GM21423 (cell line): Measurements from ENCODE around the gene ANAPC7.
A peak's percentile ranks its signal among the peaks of the same experiment; 100 is the strongest.
"Not testable (repeated sequence)": the region's sequence is repeated elsewhere in the genome, so short reads cannot be mapped to it uniquely, and the experiment has no call there.

ENCODE experiments used
- ATAC-seq: cut with Tn5 transposase; IDR thresholded peaks from one replicate; pipeline ENCODE4 v1.9.1; 2021; ENCODE audit warnings: mild to moderate bottlenecking, moderate library complexity; ENCODE audit not compliant: unreplicated experiment

The ANAPC7 gene, protein sequence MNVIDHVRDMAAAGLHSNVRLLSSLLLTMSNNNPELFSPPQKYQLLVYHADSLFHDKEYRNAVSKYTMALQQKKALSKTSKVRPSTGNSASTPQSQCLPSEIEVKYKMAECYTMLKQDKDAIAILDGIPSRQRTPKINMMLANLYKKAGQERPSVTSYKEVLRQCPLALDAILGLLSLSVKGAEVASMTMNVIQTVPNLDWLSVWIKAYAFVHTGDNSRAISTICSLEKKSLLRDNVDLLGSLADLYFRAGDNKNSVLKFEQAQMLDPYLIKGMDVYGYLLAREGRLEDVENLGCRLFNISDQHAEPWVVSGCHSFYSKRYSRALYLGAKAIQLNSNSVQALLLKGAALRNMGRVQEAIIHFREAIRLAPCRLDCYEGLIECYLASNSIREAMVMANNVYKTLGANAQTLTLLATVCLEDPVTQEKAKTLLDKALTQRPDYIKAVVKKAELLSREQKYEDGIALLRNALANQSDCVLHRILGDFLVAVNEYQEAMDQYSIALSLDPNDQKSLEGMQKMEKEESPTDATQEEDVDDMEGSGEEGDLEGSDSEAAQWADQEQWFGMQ

GRCh38 chr12:110403146-110403975 is at the start of gene ANAPC7:
Gene ANAPC7, minus strand, starts transcription at chr12:110403708. Its CDS starts 81 bp downstream, at chr12:110403627.
- peak; percentile 74 for ATAC-seq

DNA sequence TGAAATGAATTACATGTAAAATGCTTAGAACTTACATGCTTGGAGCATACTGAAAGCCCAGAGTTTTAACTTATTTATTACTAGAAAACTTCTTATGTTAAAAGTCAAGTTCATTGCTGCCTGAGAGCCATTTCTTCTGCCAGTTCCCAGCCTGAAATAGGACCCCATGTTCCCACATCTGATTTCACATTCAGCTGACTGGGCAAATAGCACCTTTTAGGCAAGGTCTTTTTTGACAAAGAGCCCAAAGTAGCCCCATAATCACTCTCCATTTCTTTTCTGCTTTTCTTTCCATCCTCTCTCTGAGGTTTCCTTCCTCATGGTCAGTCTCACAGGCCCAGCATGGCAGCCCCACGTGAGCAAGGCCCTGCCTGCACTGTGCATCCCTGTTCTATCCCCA is 47.8 kb upstream of the ANAPC7 start:
- no peak for ATAC-seq

DNA sequence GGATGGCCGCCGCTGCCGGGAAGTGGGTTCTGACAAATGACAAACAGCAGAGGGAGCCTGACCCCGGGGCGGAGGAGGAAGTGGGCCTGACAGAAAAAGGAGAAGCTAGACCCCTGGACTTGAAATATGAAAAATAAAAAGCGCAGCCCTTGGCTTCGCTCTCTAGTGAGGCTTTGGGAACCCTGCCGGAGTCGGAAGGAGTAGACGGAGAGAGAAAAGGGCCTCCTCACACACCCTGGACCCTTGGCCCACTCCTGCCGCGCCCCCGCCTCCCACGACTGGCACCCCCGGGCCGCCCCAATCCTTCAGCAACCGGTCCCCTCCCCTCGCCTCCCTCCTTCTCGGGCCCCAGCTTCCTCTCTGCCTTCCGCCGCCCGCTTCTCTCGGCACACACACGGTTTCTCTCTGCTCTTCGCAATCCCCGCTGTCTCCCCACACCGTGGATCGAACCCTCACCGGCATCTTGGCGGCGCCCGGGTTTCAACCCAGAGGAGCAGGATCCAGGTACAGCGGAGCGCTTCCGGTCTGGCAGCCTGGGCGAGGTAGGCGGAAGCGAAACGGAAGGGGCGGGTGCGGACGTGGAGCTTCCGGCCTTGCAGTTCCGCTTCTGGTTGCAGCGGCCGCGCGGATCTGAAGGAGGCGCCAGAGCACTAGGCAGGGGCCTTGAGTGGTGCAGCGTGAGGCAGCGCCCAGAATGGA is 46.4 kb upstream of the ANAPC7 start, which contains the start of gene ARPC3:
TSS of gene ARPC3 (minus strand) at position 539 of the 699 bp plus-strand sequence. CDS start at position 462, 77 bp downstream.
- peak; percentile 94 for ATAC-seq

- no peak for ATAC-seq
Measured at GRCh38 chr12:110444455-110444854, 40.9 kb upstream of the ANAPC7 start.

- no peak for ATAC-seq
Measured at GRCh38 chr12:110436231-110436630, 32.7 kb upstream of the ANAPC7 start.

- ATAC-seq, result no peak
Measured at GRCh38 chr12:110431957-110432587, 28.6 kb upstream of the ANAPC7 start.

DNA sequence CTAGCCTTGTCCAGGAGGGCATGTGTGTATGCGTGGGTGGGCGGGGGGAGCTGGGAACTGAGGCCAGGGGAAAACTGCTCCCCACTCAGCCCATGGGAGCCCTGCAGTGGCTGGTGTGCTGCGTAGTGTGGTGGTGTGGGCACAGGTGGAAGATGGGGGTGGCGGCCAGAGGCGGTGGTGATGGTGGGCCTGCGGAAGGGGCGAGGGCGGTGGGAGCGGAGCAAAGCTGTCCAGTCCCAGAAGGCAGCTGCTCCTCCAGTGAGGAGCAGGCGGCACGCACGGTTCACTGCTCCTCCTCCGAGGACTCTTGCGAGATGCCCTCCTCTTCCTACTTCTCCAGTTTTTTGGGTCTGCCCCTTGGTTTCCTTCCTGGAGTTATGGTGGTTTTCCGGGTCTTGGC is 26.2 kb upstream of the ANAPC7 start:
- not testable (repeated sequence) for ATAC-seq

DNA sequence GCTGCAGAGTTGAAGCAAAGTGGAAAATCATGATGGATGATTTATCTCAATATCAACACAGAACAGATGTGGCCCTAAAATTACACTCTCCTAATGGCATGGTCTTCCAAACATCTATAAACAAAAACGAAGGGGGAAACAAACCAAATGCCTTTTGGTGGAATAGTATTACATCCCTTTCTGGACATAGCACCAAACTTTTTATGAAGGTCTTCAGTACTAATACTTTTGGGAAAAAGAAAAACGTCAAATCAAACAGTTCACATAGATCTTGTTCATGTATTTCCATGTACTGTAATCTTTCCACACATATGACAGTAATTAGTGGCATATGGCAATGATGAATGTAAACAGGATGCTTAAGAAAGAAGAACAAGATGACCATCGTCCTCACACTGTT is 22.9 kb upstream of the ANAPC7 start:
- ATAC-seq, result no peak

DNA sequence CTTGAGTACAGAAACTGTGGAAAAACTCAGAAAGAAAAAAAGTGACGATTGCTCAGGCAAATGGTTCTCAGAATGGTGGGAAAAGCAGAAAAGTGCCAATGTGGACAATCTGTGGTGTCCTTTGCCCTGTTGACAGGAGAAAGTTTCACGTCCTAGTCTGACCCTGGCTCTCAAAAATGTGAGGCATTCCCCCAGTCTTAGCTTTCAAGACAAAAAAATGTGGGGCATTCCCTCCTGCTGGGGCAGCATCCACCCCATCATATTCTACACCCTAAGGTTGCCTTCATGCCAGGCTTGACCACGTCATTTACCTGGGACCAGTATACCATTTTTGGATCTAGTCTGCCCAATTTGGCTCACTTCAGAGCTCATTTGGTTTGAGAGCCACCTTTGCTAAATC is 20.7 kb upstream of the ANAPC7 start:
- no peak for ATAC-seq

GRCh38 chr12:110421701-110422100 is 18.2 kb upstream of the ANAPC7 start:
- no peak for ATAC-seq

DNA sequence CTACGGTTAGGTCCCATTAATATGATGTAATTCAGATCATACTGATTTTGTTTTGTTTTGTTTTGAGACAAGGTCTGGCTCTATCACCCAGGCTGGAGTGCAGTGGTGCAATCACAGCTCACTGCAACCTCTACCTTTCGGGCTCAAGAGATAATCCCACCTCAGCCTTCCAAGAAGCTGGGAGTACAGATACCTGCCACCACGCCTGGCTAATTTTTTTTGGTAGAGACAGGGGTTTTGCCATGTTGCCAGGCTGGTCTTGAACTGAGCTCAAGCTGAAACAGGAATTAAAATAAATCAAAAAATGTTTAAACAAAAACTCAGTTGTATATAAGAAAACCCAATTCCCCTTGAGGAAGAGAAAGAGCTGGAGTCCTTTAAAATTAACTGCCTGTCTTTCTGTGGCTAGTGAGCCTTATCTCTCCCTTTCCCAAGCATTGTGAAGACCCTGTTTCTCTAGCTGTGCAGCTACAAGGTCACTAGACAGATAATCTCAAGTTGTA is 17.7 kb upstream of the ANAPC7 start:
- no peak for ATAC-seq

DNA sequence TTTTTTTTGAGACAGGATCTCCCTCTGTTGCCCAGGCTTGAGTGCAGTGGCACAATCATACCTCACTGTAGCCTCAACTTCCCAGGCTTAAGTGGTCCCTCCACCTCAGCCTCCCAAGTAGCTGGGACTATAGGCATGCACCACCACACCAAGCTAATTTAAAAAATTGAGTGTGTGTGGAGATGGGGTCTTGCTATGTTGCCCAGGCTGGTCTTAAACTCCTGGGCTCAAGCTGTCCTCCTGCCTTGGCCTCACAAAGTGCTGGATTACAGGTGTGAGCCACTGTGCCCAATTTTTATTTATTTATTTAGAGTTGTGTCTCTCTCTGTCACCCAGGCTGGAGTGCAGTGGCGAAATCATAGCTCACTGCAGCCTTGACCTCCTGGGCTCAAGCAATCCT is 17.1 kb upstream of the ANAPC7 start:
- ATAC-seq, result not testable (repeated sequence)

GRCh38 chr12:110417113-110417512 is 13.6 kb upstream of the ANAPC7 start:
- not testable (repeated sequence) for ATAC-seq

DNA sequence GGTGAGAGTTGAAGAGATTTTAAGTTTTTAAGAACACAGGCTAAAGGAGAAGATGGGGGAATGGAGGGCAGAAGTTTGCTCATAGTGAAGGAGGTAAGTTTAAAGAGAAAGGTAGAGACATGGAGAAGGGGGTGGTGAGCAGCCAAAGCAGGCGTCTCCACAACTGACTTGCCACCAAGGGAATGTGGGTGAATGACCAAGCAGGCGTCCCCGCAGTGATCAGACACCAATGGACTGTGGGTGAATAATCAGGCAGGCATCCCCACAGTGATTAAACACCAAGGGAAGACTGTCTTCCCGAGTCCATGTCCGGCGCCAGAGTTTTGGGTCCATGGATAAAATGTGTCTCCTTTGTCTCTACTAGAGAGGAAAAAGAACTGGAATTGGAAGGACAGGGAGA is 6.6 kb upstream of the ANAPC7 start:
- not testable (repeated sequence) for ATAC-seq

- not testable (repeated sequence) for ATAC-seq
Measured at GRCh38 chr12:110405126-110405662, 1.7 kb upstream of the ANAPC7 start.

GRCh38 chr12:110403976-110404682 is 621 bp upstream of the ANAPC7 start:
- peak; percentile 48 for ATAC-seq

DNA sequence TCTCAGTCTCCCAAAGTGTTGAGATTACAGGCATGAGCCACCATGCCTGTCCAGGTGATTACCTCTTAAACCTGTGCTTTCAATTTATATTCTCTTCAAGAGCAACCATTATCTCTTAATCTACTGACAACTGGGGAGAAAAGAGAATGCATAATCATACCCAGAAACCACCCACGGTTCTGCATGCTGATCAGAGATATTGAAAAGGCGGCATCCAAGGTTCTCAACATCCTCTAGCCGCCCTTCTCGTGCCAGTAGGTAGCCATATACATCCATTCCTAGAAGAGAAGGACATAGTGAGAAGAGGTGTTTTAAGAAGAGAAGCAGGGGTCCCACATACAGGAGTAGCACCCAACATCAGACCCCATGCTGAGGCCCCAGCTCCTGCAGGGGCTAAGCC is 20.8 kb downstream of the ANAPC7 start:
- no peak for ATAC-seq

- ATAC-seq, result no peak
Measured at GRCh38 chr12:110379631-110380030, 23.9 kb downstream of the ANAPC7 start.

GRCh38 chr12:110379197-110379596 is 24.3 kb downstream of the ANAPC7 start:
- ATAC-seq, result no peak
